ENCODE results near the gene ANO2.

The ANO2 gene

GRCh38 chr12:5588176-5588575 lies 356.9 kb downstream of the ANO2 start:
- Mint-ChIP-seq H3K4me1 (no peaks in the 10 kb centered on the region), H3K9me3 (no peaks in the 10 kb centered on the region), H3K27ac (peak overlapping the region in 1 of 2 donors; percentile 28), H3K4me3 (no peak overlapping the region), H3K27me3 (no peaks in the 10 kb centered on the region)
- DNase-seq (no peak), ATAC-seq (no peak)

- Mint-ChIP-seq H3K9me3 (no peaks in the 10 kb centered on the region), H3K27me3 (no peaks in the 10 kb centered on the region), H3K4me1 (no peaks in the 10 kb centered on the region), H3K4me3 (no peak overlapping the region), H3K27ac (no peak overlapping the region)
- no peak for ATAC-seq
- no peak for DNase-seq
Observed at GRCh38 chr12:5587711-5588121, 357.3 kb downstream of the ANO2 start.

GRCh38 chr12:5586201-5586600 lies 358.9 kb downstream of the ANO2 start:
- Mint-ChIP-seq H3K4me3 (no peak overlapping the region), H3K4me1 (no peaks in the 10 kb centered on the region), H3K27ac (no peak overlapping the region), H3K27me3 (peaks cover 6% of the 10 kb centered on the region), H3K9me3 (no peaks in the 10 kb centered on the region)
- no peak for DNase-seq
- no peak for ATAC-seq

GRCh38 chr12:5585178-5585577 lies 359.9 kb downstream of the ANO2 start:
- no peaks in the 10 kb centered on the region for H3K4me1 Mint-ChIP-seq
- no peak for ATAC-seq
- DNase-seq: no peak
- H3K27me3 Mint-ChIP-seq: peaks cover 8% of the 10 kb centered on the region
- H3K4me3 Mint-ChIP-seq: no peak overlapping the region
- no peak overlapping the region for H3K27ac Mint-ChIP-seq
- no peaks in the 10 kb centered on the region for H3K9me3 Mint-ChIP-seq

- H3K4me1 Mint-ChIP-seq: no peaks in the 10 kb centered on the region
- H3K27me3 Mint-ChIP-seq: peaks cover 8% of the 10 kb centered on the region
- DNase-seq: no peak
- no peak overlapping the region for H3K4me3 Mint-ChIP-seq
- H3K27ac Mint-ChIP-seq: peak overlapping the region in 1 of 2 donors; percentile 79
- ATAC-seq: no peak
- no peaks in the 10 kb centered on the region for H3K9me3 Mint-ChIP-seq
Observed at GRCh38 chr12:5584412-5585175, 360.5 kb downstream of the ANO2 start.

GRCh38 chr12:5582541-5582940 lies 362.5 kb downstream of the ANO2 start:
- no peak for ATAC-seq
- H3K27me3 Mint-ChIP-seq: peaks cover 8% of the 10 kb centered on the region
- no peak overlapping the region for H3K27ac Mint-ChIP-seq
- no peaks in the 10 kb centered on the region for H3K4me1 Mint-ChIP-seq
- DNase-seq: no peak
- H3K4me3 Mint-ChIP-seq: no peak overlapping the region
- H3K9me3 Mint-ChIP-seq: no peaks in the 10 kb centered on the region

GRCh38 chr12:5582018-5582417 lies 363.0 kb downstream of the ANO2 start:
- H3K9me3 Mint-ChIP-seq: no peaks in the 10 kb centered on the region
- H3K4me3 Mint-ChIP-seq: no peak overlapping the region
- no peak overlapping the region for H3K27ac Mint-ChIP-seq
- DNase-seq (no peak), ATAC-seq (no peak)
- H3K27me3 Mint-ChIP-seq: peaks cover 8% of the 10 kb centered on the region
- H3K4me1 Mint-ChIP-seq: no peaks in the 10 kb centered on the region

- no peak overlapping the region for H3K27ac Mint-ChIP-seq
- no peaks in the 10 kb centered on the region for H3K4me1 Mint-ChIP-seq
- no peaks in the 10 kb centered on the region for H3K9me3 Mint-ChIP-seq
- ATAC-seq (no peak), DNase-seq (no peak)
- no peak overlapping the region for H3K4me3 Mint-ChIP-seq
- H3K27me3 Mint-ChIP-seq: peaks cover 8% of the 10 kb centered on the region
Observed at GRCh38 chr12:5581616-5582015, 363.4 kb downstream of the ANO2 start.

- Mint-ChIP-seq H3K9me3 (no peaks in the 10 kb centered on the region), H3K27ac (no peak overlapping the region), H3K4me3 (no peak overlapping the region), H3K27me3 (peaks cover 8% of the 10 kb centered on the region), H3K4me1 (no peaks in the 10 kb centered on the region)
- DNase-seq (no peak), ATAC-seq (no peak)
Observed at GRCh38 chr12:5581019-5581418, 364.0 kb downstream of the ANO2 start.

GRCh38 chr12:5578775-5579174 lies 366.3 kb downstream of the ANO2 start:
- Mint-ChIP-seq H3K4me1 (no peaks in the 10 kb centered on the region), H3K27me3 (peaks cover 8% of the 10 kb centered on the region), H3K27ac (no peak overlapping the region), H3K9me3 (no peaks in the 10 kb centered on the region), H3K4me3 (no peak overlapping the region)
- ATAC-seq (no peak), DNase-seq (no peak)

GRCh38 chr12:5577741-5578140 lies 367.3 kb downstream of the ANO2 start:
- no peaks in the 10 kb centered on the region for H3K9me3 Mint-ChIP-seq
- ATAC-seq (no peak), DNase-seq (no peak)
- H3K27ac Mint-ChIP-seq: no peak overlapping the region
- no peak overlapping the region for H3K4me3 Mint-ChIP-seq
- H3K27me3 Mint-ChIP-seq: peaks cover 8% of the 10 kb centered on the region
- H3K4me1 Mint-ChIP-seq: no peaks in the 10 kb centered on the region

- H3K27ac Mint-ChIP-seq: no peak overlapping the region
- no peaks in the 10 kb centered on the region for H3K4me1 Mint-ChIP-seq
- peaks cover 8% of the 10 kb centered on the region for H3K27me3 Mint-ChIP-seq
Observed at GRCh38 chr12:5577211-5577612, 367.8 kb downstream of the ANO2 start.

GRCh38 chr12:5575987-5576386 lies 369.1 kb downstream of the ANO2 start:
- H3K27me3 Mint-ChIP-seq: peaks cover 7% of the 10 kb centered on the region
- H3K4me1 Mint-ChIP-seq: no peaks in the 10 kb centered on the region
- H3K27ac Mint-ChIP-seq: no peak overlapping the region
- no peak overlapping the region for H3K4me3 Mint-ChIP-seq
- H3K9me3 Mint-ChIP-seq: no peaks in the 10 kb centered on the region
- DNase-seq (no peak), ATAC-seq (no peak)

More at GRCh38 chr12:5577211-5577612, 367.8 kb downstream of the ANO2 start:
- ATAC-seq (no peak), DNase-seq (no peak)
- no peak overlapping the region for H3K4me3 Mint-ChIP-seq
- no peaks in the 10 kb centered on the region for H3K9me3 Mint-ChIP-seq

GRCh38 chr12:5575232-5575631 lies 369.8 kb downstream of the ANO2 start:
- Mint-ChIP-seq H3K9me3 (no peaks in the 10 kb centered on the region), H3K4me3 (no peak overlapping the region), H3K27me3 (peaks cover 7% of the 10 kb centered on the region), H3K27ac (peak overlapping the region in 1 of 2 donors; percentile 8), H3K4me1 (no peaks in the 10 kb centered on the region)
- DNase-seq (no peak), ATAC-seq (no peak)

GRCh38 chr12:5573390-5573789 lies 371.7 kb downstream of the ANO2 start:
- H3K27me3 Mint-ChIP-seq: peaks cover 14% of the 10 kb centered on the region
- DNase-seq (no peak), ATAC-seq (no peak)
- H3K27ac Mint-ChIP-seq: no peak overlapping the region
- H3K4me3 Mint-ChIP-seq: no peak overlapping the region
- H3K9me3 Mint-ChIP-seq: no peaks in the 10 kb centered on the region
- H3K4me1 Mint-ChIP-seq: no peaks in the 10 kb centered on the region

- DNase-seq (no peak), ATAC-seq (no peak)
- H3K9me3 Mint-ChIP-seq: no peaks in the 10 kb centered on the region
- H3K4me1 Mint-ChIP-seq: no peaks in the 10 kb centered on the region
- H3K27me3 Mint-ChIP-seq: peaks cover 32% of the 10 kb centered on the region
- no peak overlapping the region for H3K27ac Mint-ChIP-seq
- H3K4me3 Mint-ChIP-seq: no peak overlapping the region
Observed at GRCh38 chr12:5571115-5571514, 373.9 kb downstream of the ANO2 start.

- Mint-ChIP-seq H3K27ac (no peak overlapping the region), H3K4me1 (no peaks in the 10 kb centered on the region), H3K9me3 (no peaks in the 10 kb centered on the region), H3K4me3 (no peak overlapping the region), H3K27me3 (peaks cover 39% of the 10 kb centered on the region)
- DNase-seq: no peak
- no peak for ATAC-seq
Observed at GRCh38 chr12:5570416-5570815, 374.6 kb downstream of the ANO2 start.

Measured in stimulated activated naive CD8-positive, alpha-beta T cell treated with anti-CD3 and anti-CD28 coated beads, Interleukin-15, amount 100 ng/mL, for 72 hours (primary cell).